H1 (cell line): Measurements from ENCODE around the gene GRIP1. TPM values are rescaled to one million over a fixed set of nuclear protein-coding genes. Genes with fewer than 3 reads are reported as not detected.
A peak's percentile ranks its signal among the peaks of the same experiment; 100 is the strongest.

Experiments used
- CTCF ChIA-PET: fragments of 300-600 bp; sonication (Branson Sonifier 250); formaldehyde crosslinking; loops from one replicate; lab custom pipeline; 2021; ENCODE audit not compliant: partially characterized antibody; lab: Charles Lee
- POLR2A ChIA-PET: fragments of 300-600 bp; sonication (Branson Sonifier 250); formaldehyde crosslinking; loops from one replicate; lab custom pipeline; 2021; ENCODE audit warnings: inconsistent platforms; ENCODE audit not compliant: partially characterized antibody; lab: Charles Lee
- DNase-seq, 2 experiments: peaks; one replicate each; pipeline versions ENCODE4 v3.0.0 to v3.0.0-alpha.2; 2010 to 2022; ENCODE audit warnings: low spot score in 2 of 2, low read depth in 1 of 2, mixed read lengths in 1 of 2
- FAIRE-seq: peaks from 2 replicates; lab custom pipeline; 2011; peaks lifted over from hg19 to GRCh38; lab: Jason Lieb, UNC
- H2AFZ ChIP-seq: 2 replicates; pipeline ENCODE4 v1.8.1; 2012; ENCODE audit warnings: low read length, inconsistent platforms
- H2AK5ac ChIP-seq: 2 replicates; pipeline ENCODE4 v1.6.1; 2013; ENCODE audit warnings: low read depth, low read length
- H2BK120ac ChIP-seq: replicated peaks from 2 replicates; pipeline ENCODE3; 2013; ENCODE audit warnings: low read depth, low read length, inconsistent platforms
- H2BK12ac ChIP-seq: 2 replicates; pipeline ENCODE4 v1.6.1; 2013; ENCODE audit warnings: low read depth, low read length
- H2BK15ac ChIP-seq: 2 replicates; pipeline ENCODE4 v1.6.1; 2013; ENCODE audit warnings: low read length
- H2BK20ac ChIP-seq: 2 replicates; pipeline ENCODE4 v1.6.1; 2013; ENCODE audit warnings: low read length
- H2BK5ac ChIP-seq: 2 replicates; pipeline ENCODE4 v1.6.1; 2013; ENCODE audit warnings: low read depth, low read length
- H3K14ac ChIP-seq: 2 replicates; pipeline ENCODE4 v1.6.1; 2013; ENCODE audit warnings: inconsistent platforms; ENCODE audit not compliant: insufficient read length
- H3K18ac ChIP-seq: 2 replicates; pipeline ENCODE4 v1.6.1; 2013; ENCODE audit warnings: low read length; ENCODE audit errors: extremely low read depth
- H3K23ac ChIP-seq: 2 replicates; pipeline ENCODE4 v1.6.1; 2013; ENCODE audit warnings: inconsistent platforms; ENCODE audit not compliant: insufficient read length
- H3K23me2 ChIP-seq: 2 replicates; pipeline ENCODE4 v1.6.1; 2013; ENCODE audit warnings: low read depth, low read length
- H3K27ac ChIP-seq: 2 replicates; pipeline ENCODE4 v1.6.1; 2011; ENCODE audit warnings: low read depth, low read length, inconsistent platforms
- H3K27me3 ChIP-seq, 4 experiments: replicated peaks in 1 of 4; 1 replicate in 1 of 4; 2 replicates in 3 of 4; pipeline versions ENCODE4 v1.6.1 to v1.8.1; 2011 to 2013; ENCODE audit warnings: low read length in 3 of 4, mild to moderate bottlenecking in 3 of 4, inconsistent platforms in 2 of 4, mixed read lengths in 2 of 4, moderate library complexity in 1 of 4; ENCODE audit not compliant: control insufficient read depth in 3 of 4, insufficient read depth in 3 of 4; ENCODE audit errors: extremely low read depth in 1 of 4
- H3K36me3 ChIP-seq, 4 experiments: 2 replicates each; pipeline versions ENCODE4 v1.6.1 to v1.8.1; 2011 to 2013; ENCODE audit warnings: mild to moderate bottlenecking in 4 of 4, low read length in 3 of 4, moderate library complexity in 2 of 4, control low read depth in 1 of 4, inconsistent platforms in 1 of 4; ENCODE audit not compliant: insufficient read depth in 4 of 4, control insufficient read depth in 2 of 4
- H3K4ac ChIP-seq: replicated peaks from 2 replicates; pipeline ENCODE3; 2013; ENCODE audit warnings: low read length, low read depth, mixed read lengths, inconsistent platforms; ENCODE audit not compliant: insufficient read length
- H3K4me1 ChIP-seq, 4 experiments: replicated peaks in 1 of 4; 1 replicate in 1 of 4; 2 replicates in 3 of 4; pipeline versions ENCODE4 v1.6.1 to v1.8.1; 2011 to 2013; ENCODE audit warnings: low read length in 3 of 4, inconsistent platforms in 2 of 4, mixed read lengths in 1 of 4; ENCODE audit not compliant: insufficient read depth in 4 of 4, control insufficient read depth in 3 of 4
- H3K4me2 ChIP-seq, 2 experiments: 2 replicates each; pipeline versions ENCODE4 v1.6.1 to v1.8.1; 2011 to 2013; ENCODE audit warnings: low read depth in 2 of 2, low read length in 2 of 2, control low read depth in 1 of 2, inconsistent platforms in 1 of 2, mild to moderate bottlenecking in 1 of 2; ENCODE audit not compliant: insufficient read depth in 1 of 2
- H3K4me3 ChIP-seq, 4 experiments: fragments of 200-600, 300-600 bp in 1 of 4; sonication (generic), shearing (Covaris generic), sonication (Bioruptor Twin) in 1 of 4; 2 replicates each; pipeline versions ENCODE4 v1.5.1 to v1.8.1; 2011 to 2016; ENCODE audit warnings: low read length in 4 of 4, low read depth in 3 of 4, control low read depth in 2 of 4, inconsistent platforms in 2 of 4, mild to moderate bottlenecking in 2 of 4, mixed read lengths in 1 of 4, moderate library complexity in 1 of 4; ENCODE audit not compliant: insufficient read depth in 2 of 4; ENCODE audit errors: extremely low read depth in 1 of 4
- H3K56ac ChIP-seq: replicated peaks from 2 replicates; pipeline ENCODE3; 2013; ENCODE audit warnings: low read depth, mild to moderate bottlenecking, mixed read lengths, low read length, inconsistent platforms; ENCODE audit not compliant: insufficient read length
- H3K79me1 ChIP-seq: 2 replicates; pipeline ENCODE4 v1.6.1; 2013; ENCODE audit warnings: low read depth, low read length, control low read depth
- H3K79me2 ChIP-seq, 2 experiments: 2 replicates each; pipeline versions ENCODE4 v1.6.1 to v1.8.1; 2012 to 2013; ENCODE audit warnings: low read length in 2 of 2, mild to moderate bottlenecking in 2 of 2, inconsistent platforms in 1 of 2; ENCODE audit not compliant: insufficient read depth in 2 of 2, control insufficient read depth in 1 of 2
- H3K9ac ChIP-seq, 4 experiments: replicated peaks in 1 of 4; 1 replicate in 1 of 4; 2 replicates in 3 of 4; pipeline versions ENCODE4 v1.6.1 to v1.8.1; 2011 to 2013; ENCODE audit warnings: low read depth in 3 of 4, low read length in 3 of 4, control low read depth in 2 of 4, mild to moderate bottlenecking in 2 of 4, moderate library complexity in 2 of 4, inconsistent platforms in 1 of 4; ENCODE audit errors: extremely low read depth in 1 of 4
- H3K9me3 ChIP-seq, 2 experiments: 2 replicates each; pipeline versions ENCODE4 v1.6.1 to v1.8.1; 2012 to 2013; ENCODE audit warnings: mild to moderate bottlenecking in 2 of 2, moderate library complexity in 2 of 2, control low read depth in 1 of 2, inconsistent platforms in 1 of 2, low read depth in 1 of 2, low read length in 1 of 2, mixed read lengths in 1 of 2; ENCODE audit not compliant: insufficient read depth in 2 of 2
- H4K20me1 ChIP-seq, 2 experiments: replicated peaks in 1 of 2; 2 replicates each; pipeline versions ENCODE3 to v1.8.1; 2011 to 2013; ENCODE audit warnings: inconsistent platforms in 2 of 2, low read length in 2 of 2, mild to moderate bottlenecking in 1 of 2; ENCODE audit not compliant: insufficient read depth in 2 of 2, control insufficient read depth in 1 of 2
- H4K5ac ChIP-seq: 2 replicates; pipeline ENCODE4 v1.6.1; 2013; ENCODE audit warnings: low read length, low read depth, mixed read lengths, inconsistent platforms; ENCODE audit not compliant: insufficient read length
- H4K8ac ChIP-seq: 2 replicates; pipeline ENCODE4 v1.8.0; 2013; ENCODE audit warnings: mild to moderate bottlenecking, moderate library complexity, low read length, inconsistent platforms; ENCODE audit not compliant: insufficient read depth; ENCODE audit errors: extremely low read depth
- H4K91ac ChIP-seq: replicated peaks from 2 replicates; pipeline ENCODE3; 2013; ENCODE audit warnings: low read length, mixed read lengths, inconsistent platforms; ENCODE audit not compliant: insufficient read length
- GTF2F1 ChIP-seq: IDR thresholded peaks from 2 replicates; pipeline ENCODE4 v1.6.1; 2012; ENCODE audit warnings: low read depth, low read length, improper control_type of control experiment, borderline replicate concordance
- KDM4A ChIP-seq: IDR thresholded peaks from one replicate; pipeline ENCODE4 v1.7.1; 2012; ENCODE audit warnings: low read depth, mild to moderate bottlenecking, moderate library complexity, low read length, inconsistent platforms; ENCODE audit not compliant: severe bottlenecking
- NRF1 ChIP-seq: IDR thresholded peaks from 2 replicates; pipeline ENCODE4 v1.6.1; 2011; ENCODE audit warnings: mild to moderate bottlenecking, low read depth, low read length, improper control_type of control experiment
- POLR2AphosphoS5 ChIP-seq: IDR thresholded peaks from 2 replicates; pipeline ENCODE4 v1.6.1; 2011; ENCODE audit warnings: low read depth, low read length
- RBBP5 ChIP-seq: IDR thresholded peaks from 2 replicates; pipeline ENCODE4 v1.7.1; 2012; ENCODE audit warnings: low read depth, mild to moderate bottlenecking, inconsistent platforms, low read length, moderate library complexity, borderline replicate concordance
- SP1 ChIP-seq: IDR thresholded peaks from 2 replicates; pipeline ENCODE4 v1.6.1; 2011; ENCODE audit warnings: low read depth, low read length
- TAF1 ChIP-seq: IDR thresholded peaks from 2 replicates; pipeline ENCODE4 v1.6.1; 2011; ENCODE audit warnings: mild to moderate bottlenecking, low read depth, low read length
- TEAD4 ChIP-seq: IDR thresholded peaks from 2 replicates; pipeline ENCODE4 v1.6.1; 2012; ENCODE audit warnings: low read depth, low read length, inconsistent platforms, mixed read lengths
- USF2 ChIP-seq: IDR thresholded peaks from 2 replicates; pipeline ENCODE4 v1.6.1; 2011; ENCODE audit warnings: low read length, improper control_type of control experiment
- WGBS, 2 experiments: shearing (Covaris generic) in 1 of 2; methylation state at CpG; one replicate each; pipeline versions ENCODE4 v1.1.6 to v1.1.7; 2013 to 2015; ENCODE audit warnings: low lambda C conversion rate in 2 of 2, mixed read lengths in 2 of 2, inconsistent platforms in 1 of 2, low coverage in 1 of 2, missing lambda C conversion rate in 1 of 2; ENCODE audit not compliant: insufficient replicate concordance in 2 of 2, insufficient coverage in 1 of 2, insufficient read length in 1 of 2; ENCODE audit errors: extremely low coverage in 1 of 2, missing lambda C conversion rate in 1 of 2; 5-methylcytosine and 5-hydroxymethylcytosine counted together
- polyA plus RNA-seq, 7 experiments: library from polyadenylated mRNA; depleted of rRNA in 3 of 7; stranded (reverse) in 5 of 7; unstranded in 2 of 7; fragments of >200 nt in 5 of 7; fragments of 200-250 nt in 2 of 7; gene quantifications; 1 replicate in 5 of 7; 2 replicates in 1 of 7; 4 replicates in 1 of 7; pipeline versions ENCODE4 v1.2.1 to v1.2.3, GENCODE V29; 2011 to 2013; ENCODE audit warnings: missing spikeins in 2 of 7, mixed read lengths in 2 of 7
- total RNA-seq: library from RNA; stranded (reverse); fragmentation: NEBNext Ultra II Directional; extraction: Animal tissue kit (Norgen Biotek cat#: 25700); gene quantifications from 2 replicates; pipeline ENCODE4 v1.2.1, GENCODE V29; 2021

GRIP1 gene
- total and polyA plus RNA-seq, 2 of the 8 experiments (the other 6 are each of a cell fraction or from before 2014, with no cell fraction given), result 4.5 to 27.3 TPM

- H3K9me3 ChIP-seq, result no peaks in the 10 kb centered on the region
- peak within 1 kb of the TSS; percentile 100 for H2AFZ ChIP-seq
- H3K23ac ChIP-seq, result no peak within 1 kb of the TSS
- H3K23me2 ChIP-seq, result peaks cover 1% of the 10 kb centered on the region; the same call in 1 of the 2 replicates
- peak within 1 kb of the TSS; percentile 99; the same call in 1 of the 2 replicates for H2BK12ac ChIP-seq
- peaks cover 0 to 9% (median 0%) of the 10 kb centered on the region in 4 experiments; a peak in 3 of 7 replicates for H3K4me1 ChIP-seq
- H3K27ac ChIP-seq, result peak within 1 kb of the TSS; percentile 81
- no peak within 1 kb of the TSS for H2BK120ac ChIP-seq
- DNase-seq (peak; percentile 96), FAIRE-seq (peak; percentile 94)
- peak within 1 kb of the TSS; percentile 69 to 89 for H3K4me2 ChIP-seq
- H4K20me1 ChIP-seq, result no peaks in the 10 kb centered on the region
- H2BK20ac ChIP-seq, result no peak within 1 kb of the TSS
- ChIA-PET POLR2A (interaction anchor here (0.6 to 1.8 kb wide), 7 partner anchors 9 to 966 kb away, joined by 3 to 5 read pairs (median 3); partner anchors contain the start of gene TMBIM4), CTCF (interaction anchor here (0.6 to 1.9 kb wide), 9 partner anchors 11 to 1244 kb away, joined by 3 to 8 read pairs (median 3); no protein-coding TSS in a partner anchor)
- peaks cover 0 to 3% of the 10 kb centered on the region in 2 experiments; a peak in 1 of 4 replicates for H3K79me2 ChIP-seq
- H3K4me3 ChIP-seq, result peak within 1 kb of the TSS; percentile 80 to 96 (median 94)
- WGBS, 2 experiments, result 5% methylated on average over 35 of the region's 45 CpGs; no CpG with 5 or more reads in 1 of the 2 experiments
- H3K79me1 ChIP-seq, result no peaks in the 10 kb centered on the region
- H4K5ac ChIP-seq, result peak within 1 kb of the TSS; percentile 97
- H4K91ac ChIP-seq, result peak within 1 kb of the TSS; percentile 99
- H4K8ac ChIP-seq, result peak within 1 kb of the TSS; percentile 99
- H3K27me3 ChIP-seq, result no peaks in the 10 kb centered on the region
- H3K14ac ChIP-seq, result no peak within 1 kb of the TSS
- peaks cover 0 to 12% (median 2%) of the 10 kb centered on the region in 4 experiments; a peak in 3 of 8 replicates for H3K36me3 ChIP-seq
- H2BK15ac ChIP-seq, result peak within 1 kb of the TSS; percentile 96; the same call in 1 of the 2 replicates
- peak within 1 kb of the TSS; percentile 98 for H3K4ac ChIP-seq
- peak within 1 kb of the TSS; percentile 98 for H2BK5ac ChIP-seq
- H3K18ac ChIP-seq, result peak within 1 kb of the TSS; percentile 90; the same call in 1 of the 2 replicates
- peak within 1 kb of the TSS; percentile 96 for H3K56ac ChIP-seq
- no peak within 1 kb of the TSS for H2AK5ac ChIP-seq
- H3K9ac ChIP-seq, result peak within 1 kb of the TSS; percentile 73 to 95 (median 88)
- TF ChIP-seq TAF1, result peak; percentile 88
- TF ChIP-seq TEAD4, result 0 out of 2 replicates have a peak, but pooled peaks have one; percentile 33
- no peak for TF ChIP-seq NRF1
- peak; percentile 49; the same call in 1 of the 2 replicates for TF ChIP-seq RBBP5
- TF ChIP-seq USF2, result no peak
- peak; percentile 88 for TF ChIP-seq KDM4A
- peak; percentile 70; the same call in 1 of the 2 replicates for TF ChIP-seq GTF2F1
- peak; percentile 39; the same call in 1 of the 2 replicates for TF ChIP-seq SP1
- peak; percentile 87 for TF ChIP-seq POLR2AphosphoS5
These were observed 376.7 kb downstream of the GRIP1 start, which contains the start of gene HELB for GRCh38 chr12:66301944-66302826. Gene HELB, plus strand, starts transcription at chr12:66302493. Its CDS starts 111 bp downstream, at chr12:66302604.
